Hindlimb muscle (tissue), 1 donor: Measurements from ENCODE around the gene TEX2. TPM values are rescaled to one million over a fixed set of nuclear protein-coding genes. Genes with fewer than 3 reads are reported as not detected.
"Not testable (repeated sequence)": the region's sequence is repeated elsewhere in the genome, so short reads cannot be mapped to it uniquely, and the experiment has no call there.

Experiments used
- DNase-seq: peaks from one replicate; pipeline ENCODE4 v3.0.0-alpha.2; 2013
- polyA plus RNA-seq: library from polyadenylated mRNA; unstranded; fragments of 120-200 nt; gene quantifications from one replicate; pipeline ENCODE4 v1.2.1, GENCODE V29; 2013; ENCODE audit not compliant: insufficient read length

The TEX2 gene
- polyA plus RNA-seq, 1 donor = 21.6 TPM

GRCh38 chr17:64133546-64134215, 129.4 kb downstream of the TEX2 start:
- no peak for DNase-seq

- DNase-seq = no peak
Measured at GRCh38 chr17:64131606-64132270, 131.3 kb downstream of the TEX2 start.

- no peak for DNase-seq
Measured at GRCh38 chr17:64130559-64131001, 132.5 kb downstream of the TEX2 start.

GRCh38 chr17:64129765-64130558, 133.1 kb downstream of the TEX2 start, which contains the start of gene ERN1:
Gene ERN1 (minus strand): TSS chr17:64130144. CDS start chr17:64130029, 115 bp downstream.
- DNase-seq = peak; percentile 92

- DNase-seq = no peak
Measured at GRCh38 chr17:64129515-64129764, 133.6 kb downstream of the TEX2 start.

- DNase-seq = peak; percentile 19
Measured at GRCh38 chr17:64128787-64129514, 134.1 kb downstream of the TEX2 start.

GRCh38 chr17:64126918-64127317, 136.1 kb downstream of the TEX2 start:
- DNase-seq = no peak

GRCh38 chr17:64125937-64126336, 137.1 kb downstream of the TEX2 start:
- DNase-seq = no peak

- DNase-seq = no peak
Measured at GRCh38 chr17:64124609-64125008, 138.5 kb downstream of the TEX2 start.

GRCh38 chr17:64123114-64123513, 139.9 kb downstream of the TEX2 start:
- DNase-seq = no peak

- not testable (repeated sequence) for DNase-seq
Measured at GRCh38 chr17:64120972-64121786, 141.9 kb downstream of the TEX2 start.

GRCh38 chr17:64120159-64120810, 142.8 kb downstream of the TEX2 start:
- no peak for DNase-seq

- DNase-seq = peak; percentile 30
Measured at GRCh38 chr17:64117981-64118979, 144.8 kb downstream of the TEX2 start.

GRCh38 chr17:64115822-64116534, 147.1 kb downstream of the TEX2 start:
- DNase-seq = no peak

- no peak for DNase-seq
Measured at GRCh38 chr17:64115043-64115698, 147.9 kb downstream of the TEX2 start.

GRCh38 chr17:64113006-64113405, 150.1 kb downstream of the TEX2 start:
- no peak for DNase-seq

GRCh38 chr17:64111831-64112230, 151.2 kb downstream of the TEX2 start:
- DNase-seq = no peak

- DNase-seq = no peak
Measured at GRCh38 chr17:64110379-64111152, 152.5 kb downstream of the TEX2 start.
